HG02571 (cell line): ENCODE measurements around the gene CFAP299.
"Not testable (repeated sequence)": the region's sequence is repeated elsewhere in the genome, so short reads cannot be mapped to it uniquely, and the experiment has no call there.

Source experiments
- ATAC-seq: cut with Tn5 transposase; IDR thresholded peaks from one replicate; pipeline ENCODE4 v1.9.1; 2021; ENCODE audit warnings: mild to moderate bottlenecking, moderate library complexity; ENCODE audit not compliant: unreplicated experiment

CFAP299 gene

GRCh38 chr4:80800719-80801118 is 465.2 kb downstream of the CFAP299 start:
- not testable (repeated sequence) for ATAC-seq

- ATAC-seq = no peak
Measured at GRCh38 chr4:80803337-80803736, 467.8 kb downstream of the CFAP299 start.

- ATAC-seq = no peak
Measured at GRCh38 chr4:80806472-80806871, 470.9 kb downstream of the CFAP299 start.

- no peak for ATAC-seq
Measured at GRCh38 chr4:80809039-80809729, 473.7 kb downstream of the CFAP299 start.

GRCh38 chr4:80811406-80811805 is 475.9 kb downstream of the CFAP299 start:
- ATAC-seq = no peak

- ATAC-seq = no peak
Measured at GRCh38 chr4:80812145-80812544, 476.6 kb downstream of the CFAP299 start.

GRCh38 chr4:80814266-80814665 is 478.7 kb downstream of the CFAP299 start:
- no peak for ATAC-seq

GRCh38 chr4:80831383-80832361 is 496.1 kb downstream of the CFAP299 start:
- ATAC-seq = no peak

- ATAC-seq = no peak
Measured at GRCh38 chr4:80839281-80839680, 503.8 kb downstream of the CFAP299 start.

- no peak for ATAC-seq
Measured at GRCh38 chr4:80839792-80840191, 504.3 kb downstream of the CFAP299 start.

GRCh38 chr4:80840396-80840795 is 504.9 kb downstream of the CFAP299 start:
- no peak for ATAC-seq

- no peak for ATAC-seq
Measured at GRCh38 chr4:80841587-80842281, 506.2 kb downstream of the CFAP299 start.

GRCh38 chr4:80846210-80846609 is 510.7 kb downstream of the CFAP299 start:
- no peak for ATAC-seq

- no peak for ATAC-seq
Measured at GRCh38 chr4:80852061-80852460, 516.5 kb downstream of the CFAP299 start.

GRCh38 chr4:80873571-80873970 is 538.0 kb downstream of the CFAP299 start:
- ATAC-seq = no peak

GRCh38 chr4:80874979-80875378 is 539.4 kb downstream of the CFAP299 start:
- ATAC-seq = no peak

GRCh38 chr4:80875642-80876041 is 540.1 kb downstream of the CFAP299 start:
- ATAC-seq = peak; percentile 68

- ATAC-seq = peak; percentile 89
Measured at GRCh38 chr4:80876810-80877209, 541.3 kb downstream of the CFAP299 start.

GRCh38 chr4:80878218-80878617 is 542.7 kb downstream of the CFAP299 start:
- ATAC-seq = no peak

GRCh38 chr4:80897537-80898303 is 562.2 kb downstream of the CFAP299 start:
- peak; percentile 79 for ATAC-seq

GRCh38 chr4:80900908-80901307 is 565.4 kb downstream of the CFAP299 start:
- no peak for ATAC-seq
